Smooth muscle cell (in vitro differentiated cells): ENCODE measurements around the gene MRPL55. TPM values are rescaled to one million over a fixed set of nuclear protein-coding genes. Genes with fewer than 3 reads are reported as not detected.

Source experiments
- DNase-seq: peaks from one replicate; lab custom pipeline; 2025; ENCODE audit not compliant: unreplicated experiment; lab: John Stamatoyannopoulos, UW
- H2AFZ ChIP-seq: fragments of 200-600 bp; sonication (generic); 2 replicates; pipeline ENCODE4 v1.6.0; 2016; ENCODE audit warnings: antibody characterized with exemption, low read depth, mild to moderate bottlenecking
- H3F3A ChIP-seq: fragments of 200-600 bp; sonication (generic); 2 replicates; pipeline ENCODE4 v1.6.0; 2017; ENCODE audit warnings: antibody characterized with exemption, low read depth
- H3K27ac ChIP-seq: fragments of 200-600 bp; sonication (generic); 2 replicates; pipeline ENCODE4 v1.5.1; 2016; ENCODE audit warnings: low read depth, mild to moderate bottlenecking
- H3K27me3 ChIP-seq: fragments of 200-600 bp; sonication (generic); 2 replicates; pipeline ENCODE4 v1.6.1; 2016; ENCODE audit warnings: low read depth, mild to moderate bottlenecking
- H3K36me3 ChIP-seq: fragments of 200-600 bp; sonication (generic); 2 replicates; pipeline ENCODE4 v1.5.1; 2016; ENCODE audit warnings: low read depth
- H3K4me1 ChIP-seq: fragments of 200-600 bp; sonication (generic); 2 replicates; pipeline ENCODE4 v1.5.1; 2016; ENCODE audit warnings: low read depth
- H3K4me2 ChIP-seq: fragments of 200-600 bp; sonication (generic); 2 replicates; pipeline ENCODE4 v1.6.0; 2016; ENCODE audit warnings: mild to moderate bottlenecking
- H3K4me3 ChIP-seq: fragments of 200-600 bp; sonication (generic); 2 replicates; pipeline ENCODE4 v1.5.1; 2016; ENCODE audit warnings: mild to moderate bottlenecking
- H3K79me2 ChIP-seq: fragments of 200-600 bp; sonication (generic); 2 replicates; pipeline ENCODE4 v1.6.0; 2016; ENCODE audit warnings: low read depth, mild to moderate bottlenecking
- H3K9ac ChIP-seq: fragments of 200-600 bp; sonication (generic); 2 replicates; pipeline ENCODE4 v1.6.0; 2016; ENCODE audit warnings: low read depth
- H3K9me3 ChIP-seq: fragments of 200-600 bp; sonication (generic); replicated peaks from 2 replicates; pipeline ENCODE4 v1.5.1; 2016; ENCODE audit warnings: low read depth
- H4K20me1 ChIP-seq: fragments of 200-600 bp; sonication (generic); 2 replicates; pipeline ENCODE4 v1.6.0; 2016; ENCODE audit warnings: low read depth
- CTCF ChIP-seq: fragments of 200-600 bp; sonication (generic); IDR thresholded peaks from 2 replicates; pipeline ENCODE4 v1.5.1; 2017; ENCODE audit warnings: borderline replicate concordance, mild to moderate bottlenecking, antibody characterized with exemption; ENCODE audit not compliant: insufficient read depth, poor library complexity, severe bottlenecking
- WGBS: methylation state at CpG from one replicate; pipeline ENCODE4 v1.1.7; 2016; ENCODE audit warnings: low lambda C conversion rate; 5-methylcytosine and 5-hydroxymethylcytosine counted together
- polyA plus RNA-seq: library from polyadenylated mRNA; unstranded; fragments of >200 nt; fragmentation: Nextera tagmentation; extraction: Ambion mirVana; gene quantifications from 2 replicates; pipeline ENCODE4 v1.2.1, GENCODE V29; 2016
- total RNA-seq: library from RNA; depleted of rRNA; stranded (reverse); fragments of >200 nt; gene quantifications from 2 replicates; pipeline ENCODE4 v1.2.3, GENCODE V29; 2014

MRPL55 gene
- total and polyA plus RNA-seq, 2 experiments from 2014 or later: 83.4 to 178 TPM

- Histone ChIP-seq H3K4me2 (no peak overlapping the region), H3F3A (peaks cover 3% of the 10 kb centered on the region), H4K20me1 (no peaks in the 10 kb centered on the region), H2AFZ (no peak overlapping the region), H3K4me1 (peaks cover 12% of the 10 kb centered on the region), H3K79me2 (peaks cover 11% of the 10 kb centered on the region), H3K36me3 (no peaks in the 10 kb centered on the region), H3K27ac (no peak overlapping the region), H3K4me3 (no peak overlapping the region), H3K9ac (no peak overlapping the region), H3K9me3 (no peaks in the 10 kb centered on the region), H3K27me3 (no peaks in the 10 kb centered on the region)
- 98% methylated on average over 19 of the region's 19 CpGs for WGBS
- no peak for TF ChIP-seq CTCF
- DNase-seq: no peak
Observed at GRCh38 chr1:228107636-228108035, 1.5 kb downstream of the MRPL55 start.

GRCh38 chr1:228106800-228107054 is 2.4 kb downstream of the MRPL55 start:
- Histone ChIP-seq H3F3A (peaks cover 3% of the 10 kb centered on the region), H3K27ac (no peak overlapping the region), H3K79me2 (peaks cover 19% of the 10 kb centered on the region), H3K9me3 (no peaks in the 10 kb centered on the region), H2AFZ (no peak overlapping the region), H3K36me3 (no peaks in the 10 kb centered on the region), H3K4me3 (no peak overlapping the region), H4K20me1 (peaks cover 8% of the 10 kb centered on the region), H3K4me1 (peaks cover 12% of the 10 kb centered on the region), H3K27me3 (no peaks in the 10 kb centered on the region), H3K4me2 (no peak overlapping the region), H3K9ac (no peak overlapping the region)
- no peak for DNase-seq
- WGBS: 99% methylated on average over 9 of the region's 9 CpGs
- no peak for TF ChIP-seq CTCF

- Histone ChIP-seq H3K4me1 (peaks cover 12% of the 10 kb centered on the region), H3K4me3 (no peak overlapping the region), H3K27ac (no peak overlapping the region), H3K79me2 (peaks cover 24% of the 10 kb centered on the region), H3K9ac (no peak overlapping the region), H3F3A (peaks cover 3% of the 10 kb centered on the region), H3K4me2 (no peak overlapping the region), H3K27me3 (no peaks in the 10 kb centered on the region), H4K20me1 (peaks cover 13% of the 10 kb centered on the region), H3K9me3 (no peaks in the 10 kb centered on the region), H3K36me3 (no peaks in the 10 kb centered on the region), H2AFZ (no peak overlapping the region)
- no peak for DNase-seq
- no peak for TF ChIP-seq CTCF
- WGBS: 95% methylated on average over 8 of the region's 8 CpGs
Observed at GRCh38 chr1:228105996-228106799, 2.9 kb downstream of the MRPL55 start.
